Measurements from ENCODE around the gene GOLGA6L26.
"Not testable (repeated sequence)": the region's sequence is repeated elsewhere in the genome, so short reads cannot be mapped to it uniquely, and the experiment has no call there.

GOLGA6L26 gene

DNA sequence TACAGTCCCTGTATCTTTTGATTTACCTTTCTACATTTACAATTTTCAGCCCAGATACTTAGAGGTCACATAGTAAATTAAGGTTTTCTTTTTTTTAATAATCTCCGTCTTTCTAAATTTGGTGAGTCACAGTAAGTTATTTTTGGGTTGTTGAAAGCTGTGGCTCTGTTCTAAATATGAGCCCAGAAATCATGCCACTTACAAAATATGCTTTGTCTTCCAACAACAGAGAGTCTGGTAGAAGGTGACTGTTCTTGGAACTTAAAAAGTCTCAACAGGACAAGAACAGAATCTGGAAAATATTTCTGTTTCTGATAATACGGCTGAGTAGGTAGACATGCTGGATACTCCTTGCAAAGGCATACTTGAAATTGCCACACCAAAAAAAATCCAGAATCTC, 36.6 kb upstream of the GOLGA6L26 start:
- Histone ChIP-seq H3K9me3 (ENCODE audit: insufficient read depth, low read length) (no peaks in the 10 kb centered on the region), H3K27me3 (ENCODE audit: insufficient read depth, insufficient read length) (no peaks in the 10 kb centered on the region), H3K4me1 (ENCODE audit: insufficient read depth, insufficient read length) (no peaks in the 10 kb centered on the region), H3K4me3 (ENCODE audit: insufficient read length, low read depth) (no peak overlapping the region), H3K36me3 (ENCODE audit: insufficient read depth, insufficient read length, low read length) (no peaks in the 10 kb centered on the region), H3K9ac (ENCODE audit: insufficient read length, low read depth) (no peak overlapping the region)
- TF ChIP-seq SUZ12 (IDR thresholded peaks at IDR 0.05; ENCODE audit: extremely low read depth, insufficient read depth, insufficient read length) (no peak), YY1 (IDR thresholded peaks at IDR 0.05; ENCODE audit: insufficient read depth, insufficient read length) (no peak), ZNF274 (IDR thresholded peaks at IDR 0.05; ENCODE audit: low read depth, low read length) (no peak)
- DNase-seq (ENCODE audit: low read depth, low spot score): no peak

DNA sequence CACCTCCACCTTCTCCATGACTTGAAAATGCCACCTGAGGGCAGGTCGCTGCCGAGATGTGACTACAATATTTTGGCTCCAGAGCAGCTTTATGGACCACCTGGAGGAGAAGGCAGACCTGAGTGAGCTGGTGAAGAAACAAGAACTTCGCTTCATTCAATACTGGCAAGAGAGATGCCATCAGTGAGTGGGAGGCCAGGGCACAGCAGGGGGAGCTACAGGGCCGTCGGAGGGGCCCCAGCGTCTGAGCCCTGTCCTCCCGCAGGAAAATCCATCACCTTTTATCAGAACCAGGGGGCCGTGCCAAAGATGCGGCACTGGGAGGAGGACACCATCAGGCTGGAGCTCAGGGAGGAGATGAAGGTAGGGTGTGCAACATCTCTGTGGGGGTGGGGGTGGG, 30.3 kb upstream of the GOLGA6L26 start:
- DNase-seq (ENCODE audit: low read depth, low spot score); H3K9me3 ChIP-seq (ENCODE audit: insufficient read depth, low read length): not testable (repeated sequence)

DNA sequence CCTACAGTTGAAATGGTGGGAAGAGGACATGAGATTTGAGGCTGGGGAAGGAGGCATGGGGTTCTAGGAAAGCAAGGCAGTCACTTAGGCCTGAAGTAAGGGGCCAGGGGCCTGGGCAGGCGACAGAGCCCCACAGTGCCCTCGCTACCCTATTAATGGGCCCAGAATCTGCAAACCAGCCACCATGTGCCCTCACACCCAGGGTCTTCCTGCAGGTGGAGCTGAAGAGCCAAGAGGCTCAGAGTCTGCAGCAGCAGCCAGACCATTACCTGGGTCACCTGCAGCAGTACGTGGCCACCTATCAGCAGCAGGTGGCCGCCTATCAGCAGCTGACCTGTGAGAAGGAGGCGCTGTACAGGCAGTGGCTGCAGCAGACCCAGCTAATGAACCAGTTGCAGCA, 28.6 kb upstream of the GOLGA6L26 start:
- H3K9me3 ChIP-seq (ENCODE audit: insufficient read depth, low read length); DNase-seq (ENCODE audit: low read depth, low spot score); H3K27me3 ChIP-seq (ENCODE audit: insufficient read depth, insufficient read length); H3K36me3 ChIP-seq (ENCODE audit: insufficient read depth, insufficient read length, low read length); H3K4me1 ChIP-seq (ENCODE audit: insufficient read depth, insufficient read length); H3K9ac ChIP-seq (ENCODE audit: insufficient read length, low read depth); H3K4me3 ChIP-seq (ENCODE audit: insufficient read length, low read depth): not testable (repeated sequence)

More for the DNA sequence above, 30.3 kb upstream of the GOLGA6L26 start:
- not testable (repeated sequence) for H3K4me3 ChIP-seq (ENCODE audit: insufficient read length, low read depth); H3K36me3 ChIP-seq (ENCODE audit: insufficient read depth, insufficient read length, low read length); H3K27me3 ChIP-seq (ENCODE audit: insufficient read depth, insufficient read length); H3K4me1 ChIP-seq (ENCODE audit: insufficient read depth, insufficient read length); H3K9ac ChIP-seq (ENCODE audit: insufficient read length, low read depth)

DNA sequence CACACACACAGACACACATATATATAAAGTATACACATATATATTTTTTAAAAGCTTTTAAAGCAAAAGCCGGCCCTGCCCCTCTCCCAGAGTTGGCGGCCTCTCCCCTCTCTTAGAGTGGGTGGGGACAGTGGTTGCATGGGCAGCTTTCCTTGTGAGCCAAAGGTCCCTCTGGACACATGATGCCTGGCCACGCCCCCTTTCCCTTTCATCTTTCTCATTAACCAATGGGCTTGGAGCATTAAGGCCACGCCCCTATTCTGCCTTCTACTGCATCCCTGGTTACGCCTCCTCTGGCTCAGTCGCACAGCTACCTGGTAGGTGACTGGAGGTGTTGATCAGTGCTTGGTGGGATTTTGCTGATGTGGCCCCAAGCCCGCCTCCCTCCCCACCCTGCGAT, 20.5 kb upstream of the GOLGA6L26 start, which contains the start of gene GOLGA8S:
Gene GOLGA8S, plus strand, starts transcription at position 301 of the 400 bp plus-strand sequence. Its CDS starts 62 bp downstream, at position 363.
- not testable (repeated sequence) for H3K9me3 ChIP-seq (ENCODE audit: insufficient read depth, low read length); H3K27me3 ChIP-seq (ENCODE audit: insufficient read depth, insufficient read length); H3K4me1 ChIP-seq (ENCODE audit: insufficient read depth, insufficient read length); H3K9ac ChIP-seq (ENCODE audit: insufficient read length, low read depth); H3K36me3 ChIP-seq (ENCODE audit: insufficient read depth, insufficient read length, low read length); H3K4me3 ChIP-seq (ENCODE audit: insufficient read length, low read depth); DNase-seq (ENCODE audit: low read depth, low spot score)

GRCh38 chr15:23311233-23311632, 22.8 kb downstream of the GOLGA6L26 start:
- not testable (repeated sequence) for DNase-seq (ENCODE audit: low read depth, low spot score); H3K27me3 ChIP-seq (ENCODE audit: insufficient read depth, insufficient read length); H3K4me3 ChIP-seq (ENCODE audit: insufficient read length, low read depth); H3K9ac ChIP-seq (ENCODE audit: insufficient read length, low read depth); H3K4me1 ChIP-seq (ENCODE audit: insufficient read depth, insufficient read length); H3K9me3 ChIP-seq (ENCODE audit: insufficient read depth, low read length)
- peaks cover 29% of the 10 kb centered on the region for H3K36me3 ChIP-seq (ENCODE audit: insufficient read depth, insufficient read length, low read length)

DNA sequence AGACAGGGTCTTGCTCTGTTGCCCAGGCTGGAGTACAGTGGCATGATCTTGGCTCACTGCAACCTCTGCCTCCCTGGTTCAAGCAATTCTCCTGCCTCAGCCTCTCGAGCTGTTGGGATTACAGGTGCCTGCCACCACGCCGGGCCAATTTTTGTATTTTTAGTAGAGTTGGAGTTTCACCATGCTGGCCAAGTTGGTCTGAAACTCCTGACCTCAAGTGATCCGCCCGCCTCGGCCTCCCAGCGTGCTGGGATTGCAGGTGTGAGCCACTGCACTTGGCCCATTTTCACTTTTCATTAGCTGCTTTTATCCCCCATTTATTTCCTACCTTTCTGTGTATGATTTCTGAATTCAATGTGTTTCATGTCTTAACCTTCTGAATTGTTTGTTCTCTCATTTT, 28.1 kb downstream of the GOLGA6L26 start:
- H3K27me3 ChIP-seq (ENCODE audit: insufficient read depth, insufficient read length); H3K9ac ChIP-seq (ENCODE audit: insufficient read length, low read depth); H3K4me3 ChIP-seq (ENCODE audit: insufficient read length, low read depth); H3K4me1 ChIP-seq (ENCODE audit: insufficient read depth, insufficient read length); H3K9me3 ChIP-seq (ENCODE audit: insufficient read depth, low read length); DNase-seq (ENCODE audit: low read depth, low spot score): not testable (repeated sequence)
- H3K36me3 ChIP-seq (ENCODE audit: insufficient read depth, insufficient read length, low read length): peaks cover 34% of the 10 kb centered on the region

- not testable (repeated sequence) for H3K9me3 ChIP-seq (ENCODE audit: insufficient read depth, low read length); H3K27me3 ChIP-seq (ENCODE audit: insufficient read depth, insufficient read length); DNase-seq (ENCODE audit: low read depth, low spot score); H3K4me3 ChIP-seq (ENCODE audit: insufficient read length, low read depth); H3K4me1 ChIP-seq (ENCODE audit: insufficient read depth, insufficient read length)
- peak overlapping the region; percentile 32 for H3K9ac ChIP-seq (ENCODE audit: insufficient read length, low read depth)
- H3K36me3 ChIP-seq (ENCODE audit: insufficient read depth, insufficient read length, low read length): peaks cover 27% of the 10 kb centered on the region
Measured at GRCh38 chr15:23304805-23305204, 29.2 kb downstream of the GOLGA6L26 start.

GRCh38 chr15:23304267-23304666, 29.7 kb downstream of the GOLGA6L26 start:
- H3K4me3 ChIP-seq (ENCODE audit: insufficient read length, low read depth): peak overlapping the region; percentile 21
- not testable (repeated sequence) for H3K27me3 ChIP-seq (ENCODE audit: insufficient read depth, insufficient read length); H3K9me3 ChIP-seq (ENCODE audit: insufficient read depth, low read length); H3K4me1 ChIP-seq (ENCODE audit: insufficient read depth, insufficient read length); DNase-seq (ENCODE audit: low read depth, low spot score)
- H3K9ac ChIP-seq (ENCODE audit: insufficient read length, low read depth): peak overlapping the region; percentile 21
- H3K36me3 ChIP-seq (ENCODE audit: insufficient read depth, insufficient read length, low read length): peaks cover 23% of the 10 kb centered on the region

DNA sequence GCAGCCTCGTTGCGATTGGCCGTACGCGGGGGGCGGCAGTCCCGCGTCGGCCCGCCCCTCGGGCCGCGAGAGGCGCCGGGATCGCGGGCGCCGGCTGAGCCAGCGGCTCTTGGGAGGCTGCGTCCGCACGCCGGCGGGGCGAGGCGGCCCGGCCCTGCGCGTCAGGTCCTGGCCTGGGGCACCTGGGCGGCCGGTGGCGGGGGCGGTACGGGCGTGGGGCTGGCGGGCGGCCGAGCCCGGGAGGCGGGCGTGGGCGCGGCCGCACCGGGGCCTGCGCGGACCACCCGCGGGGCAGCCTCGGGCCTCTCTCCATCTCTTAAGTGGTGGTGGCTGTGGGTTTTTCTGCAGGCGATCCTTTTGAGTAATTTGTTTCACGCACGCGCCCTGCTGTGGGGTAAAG, 30.3 kb downstream of the GOLGA6L26 start:
- peaks cover 17% of the 10 kb centered on the region for H3K36me3 ChIP-seq (ENCODE audit: insufficient read depth, insufficient read length, low read length)
- H3K27me3 ChIP-seq (ENCODE audit: insufficient read depth, insufficient read length); H3K9me3 ChIP-seq (ENCODE audit: insufficient read depth, low read length); H3K4me3 ChIP-seq (ENCODE audit: insufficient read length, low read depth); H3K9ac ChIP-seq (ENCODE audit: insufficient read length, low read depth); H3K4me1 ChIP-seq (ENCODE audit: insufficient read depth, insufficient read length); DNase-seq (ENCODE audit: low read depth, low spot score): not testable (repeated sequence)

- not testable (repeated sequence) for DNase-seq (ENCODE audit: low read depth, low spot score); H3K27me3 ChIP-seq (ENCODE audit: insufficient read depth, insufficient read length); H3K9ac ChIP-seq (ENCODE audit: insufficient read length, low read depth); H3K4me3 ChIP-seq (ENCODE audit: insufficient read length, low read depth); H3K9me3 ChIP-seq (ENCODE audit: insufficient read depth, low read length); H3K4me1 ChIP-seq (ENCODE audit: insufficient read depth, insufficient read length)
- peaks cover 16% of the 10 kb centered on the region for H3K36me3 ChIP-seq (ENCODE audit: insufficient read depth, insufficient read length, low read length)
Measured at GRCh38 chr15:23303246-23303645, 30.8 kb downstream of the GOLGA6L26 start.

All from NT2/D1 (cell line).